ENCODE measurements around the gene FKBP4. TPM values are rescaled to one million over a fixed set of nuclear protein-coding genes. Genes with fewer than 3 reads are reported as not detected.

The FKBP4 gene
- total RNA-seq, 1 donor from 2014 or later = 56.2 TPM

GRCh38 chr12:2797721-2798418, 3.1 kb downstream of the FKBP4 start:
- Mint-ChIP-seq H3K27ac (ENCODE audit: unreplicated experiment) (no peak overlapping the region), H3K27me3 (ENCODE audit: low read depth) (no peaks in the 10 kb centered on the region), H3K36me3 (ENCODE audit: low read depth) (peaks cover 31% of the 10 kb centered on the region), H3K9me3 (ENCODE audit: low read depth) (no peaks in the 10 kb centered on the region), H3K4me1 (ENCODE audit: low read depth) (peaks cover 18% of the 10 kb centered on the region), H3K4me3 (ENCODE audit: unreplicated experiment) (no peak overlapping the region)
- DNase-seq (ENCODE audit: low spot score) = no peak
- peak; percentile 52 for TF ChIP-seq CTCF (IDR thresholded peaks at IDR 0.05)

GRCh38 chr12:2800046-2800570, 5.3 kb downstream of the FKBP4 start:
- H3K36me3 Mint-ChIP-seq (ENCODE audit: low read depth) = peaks cover 41% of the 10 kb centered on the region
- no peak overlapping the region for H3K27ac Mint-ChIP-seq (ENCODE audit: unreplicated experiment)
- H3K9me3 Mint-ChIP-seq (ENCODE audit: low read depth) = no peaks in the 10 kb centered on the region
- H3K4me3 Mint-ChIP-seq (ENCODE audit: unreplicated experiment) = no peak overlapping the region
- no peak for TF ChIP-seq CTCF (IDR thresholded peaks at IDR 0.05)
- no peaks in the 10 kb centered on the region for H3K27me3 Mint-ChIP-seq (ENCODE audit: low read depth)
- peaks cover 39% of the 10 kb centered on the region for H3K4me1 Mint-ChIP-seq (ENCODE audit: low read depth)
- no peak for DNase-seq (ENCODE audit: low spot score)

GRCh38 chr12:2801044-2801783, 6.4 kb downstream of the FKBP4 start:
- H3K27ac Mint-ChIP-seq (ENCODE audit: unreplicated experiment) = no peak overlapping the region
- no peak for DNase-seq (ENCODE audit: low spot score)
- H3K4me1 Mint-ChIP-seq (ENCODE audit: low read depth) = peaks cover 46% of the 10 kb centered on the region
- no peak overlapping the region for H3K4me3 Mint-ChIP-seq (ENCODE audit: unreplicated experiment)
- H3K36me3 Mint-ChIP-seq (ENCODE audit: low read depth) = peaks cover 41% of the 10 kb centered on the region
- no peak for TF ChIP-seq CTCF (IDR thresholded peaks at IDR 0.05)
- H3K9me3 Mint-ChIP-seq (ENCODE audit: low read depth) = no peaks in the 10 kb centered on the region
- H3K27me3 Mint-ChIP-seq (ENCODE audit: low read depth) = no peaks in the 10 kb centered on the region

DNA sequence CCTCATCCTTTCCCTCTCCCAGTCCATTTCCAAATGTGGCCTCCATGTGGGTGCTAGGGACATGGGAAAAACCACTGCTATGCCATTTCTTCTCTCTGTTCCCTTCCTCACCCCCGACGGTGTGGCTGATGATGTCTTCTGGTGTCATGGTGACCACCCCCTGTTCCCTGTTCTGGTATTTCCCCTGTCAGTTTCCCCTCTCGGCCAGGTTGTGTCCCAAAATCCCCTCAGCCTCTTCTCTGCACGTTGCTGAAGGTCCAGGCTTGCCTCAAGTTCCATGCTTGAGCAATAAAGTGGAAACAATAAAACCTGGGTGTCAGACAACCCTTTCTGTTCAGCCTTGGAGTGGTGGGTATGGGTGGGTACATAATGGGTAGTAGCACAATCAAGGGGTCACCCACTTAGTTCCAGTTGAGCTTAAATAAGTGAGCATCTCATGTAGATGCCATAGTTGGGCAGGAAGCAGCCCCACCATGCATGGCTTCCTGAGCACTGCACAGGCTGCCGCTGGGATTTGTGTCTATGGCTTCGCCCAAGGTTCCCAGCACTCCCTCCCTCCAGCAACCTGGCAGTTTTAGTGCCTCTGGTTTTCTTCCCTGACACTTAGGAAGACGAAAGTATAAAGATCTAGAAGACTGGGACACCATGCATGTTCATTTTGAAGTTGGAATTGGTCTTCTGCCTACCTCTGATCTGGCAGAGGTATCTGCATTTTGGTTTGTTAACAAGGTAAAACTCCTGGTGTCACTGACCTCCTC, 9.0 kb downstream of the FKBP4 start:
- Mint-ChIP-seq H3K4me1 (ENCODE audit: low read depth) (peaks cover 39% of the 10 kb centered on the region), H3K27ac (ENCODE audit: unreplicated experiment) (peak overlapping the region; percentile 82), H3K9me3 (ENCODE audit: low read depth) (no peaks in the 10 kb centered on the region), H3K36me3 (ENCODE audit: low read depth) (peaks cover 32% of the 10 kb centered on the region), H3K4me3 (ENCODE audit: unreplicated experiment) (peak overlapping the region; percentile 27), H3K27me3 (ENCODE audit: low read depth) (no peaks in the 10 kb centered on the region)
- TF ChIP-seq CTCF (IDR thresholded peaks at IDR 0.05) = no peak
- no peak for DNase-seq (ENCODE audit: low spot score)
